MM.1S (cell line): ENCODE results near the gene TSPAN9.

Experiments used
- DNase-seq: peaks from one replicate; pipeline ENCODE4 v3.0.0-alpha.2; 2015
- H2AFZ ChIP-seq: fragments of 300-600 bp; sonication (generic); 2 replicates; pipeline ENCODE4 v1.6.0; 2016; ENCODE audit warnings: antibody characterized with exemption, low read length
- H3F3A ChIP-seq: fragments of 300-600 bp; sonication (generic); 2 replicates; pipeline ENCODE4 v1.6.1; 2016; ENCODE audit warnings: mild to moderate bottlenecking, antibody characterized with exemption, low read length, moderate library complexity, mixed read lengths; ENCODE audit not compliant: insufficient read depth
- H3K27ac ChIP-seq: fragments of 300-600 bp; sonication (generic); 2 replicates; pipeline ENCODE4 v1.5.1; 2016; ENCODE audit warnings: mild to moderate bottlenecking, low read length
- H3K27me3 ChIP-seq: fragments of 300-600 bp; sonication (generic); replicated peaks from 2 replicates; pipeline ENCODE4 v1.6.0; 2016; ENCODE audit warnings: low read length; ENCODE audit not compliant: insufficient read depth
- H3K36me3 ChIP-seq: fragments of 300-600 bp; sonication (generic); replicated peaks from 2 replicates; pipeline ENCODE4 v1.6.1; 2016; ENCODE audit warnings: mild to moderate bottlenecking, low read length, mixed read lengths; ENCODE audit not compliant: insufficient read depth
- H3K4me1 ChIP-seq: fragments of 300-600 bp; sonication (generic); 2 replicates; pipeline ENCODE4 v1.6.1; 2016; ENCODE audit warnings: low read length, mixed read lengths
- H3K4me2 ChIP-seq: fragments of 300-600 bp; sonication (generic); 2 replicates; pipeline ENCODE4 v1.6.0; 2016; ENCODE audit warnings: low read depth, low read length
- H3K4me3 ChIP-seq: fragments of 300-600 bp; sonication (generic); 2 replicates; pipeline ENCODE4 v1.5.1; 2016; ENCODE audit warnings: low read length, mixed read lengths
- H3K79me2 ChIP-seq: fragments of 300-600 bp; sonication (generic); 2 replicates; pipeline ENCODE4 v1.6.1; 2016; ENCODE audit warnings: mixed run types, low read length, mixed read lengths
- H3K9ac ChIP-seq: fragments of 300-600 bp; sonication (generic); 2 replicates; pipeline ENCODE4 v1.6.1; 2016; ENCODE audit warnings: low read length, mixed read lengths
- H3K9me2 ChIP-seq: fragments of 300-600 bp; sonication (generic); replicated peaks from 2 replicates; pipeline ENCODE4 v1.6.1; 2016; ENCODE audit warnings: mild to moderate bottlenecking, low read length, mixed read lengths; ENCODE audit not compliant: insufficient read depth
- H3K9me3 ChIP-seq: fragments of 300-600 bp; sonication (generic); replicated peaks from 2 replicates; pipeline ENCODE4 v1.6.1; 2016; ENCODE audit warnings: mild to moderate bottlenecking, low read length, mixed read lengths; ENCODE audit not compliant: insufficient read depth
- H4K20me1 ChIP-seq: fragments of 300-600 bp; sonication (generic); 2 replicates; pipeline ENCODE4 v1.6.1; 2016; ENCODE audit warnings: mild to moderate bottlenecking, low read length, moderate library complexity, mixed read lengths; ENCODE audit not compliant: insufficient read depth
- CTCF ChIP-seq: fragments of 300-600 bp; sonication (generic); IDR thresholded peaks from 2 replicates; pipeline ENCODE4 v1.5.1; 2016; ENCODE audit warnings: antibody characterized with exemption, low read length, mixed read lengths
- EZH2 ChIP-seq: fragments of 300-600 bp; sonication (generic); optimal IDR thresholded peaks from 2 replicates; pipeline ENCODE3; 2017; ENCODE audit warnings: low read depth, mild to moderate bottlenecking, antibody characterized with exemption, low read length, mixed read lengths
- EZH2phosphoT487 ChIP-seq: fragments of 300-600 bp; sonication (generic); IDR thresholded peaks from 2 replicates; pipeline ENCODE4 v1.6.1; 2018; ENCODE audit warnings: antibody characterized with exemption, low read length

The TSPAN9 gene

DNA sequence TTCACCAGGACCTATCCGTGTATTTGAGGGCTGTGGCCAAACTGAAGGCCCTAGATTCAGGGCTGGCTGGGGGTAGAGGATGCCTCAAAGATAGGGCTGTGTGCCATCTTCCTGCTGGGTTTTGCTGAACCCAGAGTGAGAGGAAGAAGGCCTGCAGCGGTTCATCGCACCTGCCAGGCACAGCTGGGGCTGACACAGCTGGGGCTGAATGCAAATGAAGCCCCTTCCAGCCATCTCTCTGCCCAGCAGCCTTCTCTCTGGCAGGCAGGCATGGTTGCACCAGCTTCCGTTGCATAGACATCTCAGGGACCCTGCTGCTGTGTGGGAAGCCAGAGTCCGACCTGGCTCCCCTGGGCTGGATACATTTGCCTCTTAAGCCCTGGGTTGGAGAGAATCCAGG is 152.4 kb downstream of the TSPAN9 start:
- Histone ChIP-seq H3K79me2 (no peaks in the 10 kb centered on the region), H2AFZ (no peak overlapping the region), H3K4me1 (no peaks in the 10 kb centered on the region), H3K9ac (no peak overlapping the region), H3F3A (no peaks in the 10 kb centered on the region), H3K27me3 (peaks cover 96% of the 10 kb centered on the region), H3K9me2 (no peaks in the 10 kb centered on the region), H3K4me3 (no peak overlapping the region), H3K36me3 (no peaks in the 10 kb centered on the region), H3K9me3 (no peaks in the 10 kb centered on the region), H4K20me1 (0 out of 2 replicates have a peak, but pooled peaks cover 6% of the 10 kb centered on the region), H3K4me2 (no peak overlapping the region), H3K27ac (no peak overlapping the region)
- TF ChIP-seq EZH2 (no peak), CTCF (no peak), EZH2phosphoT487 (no peak)
- DNase-seq = no peak

DNA sequence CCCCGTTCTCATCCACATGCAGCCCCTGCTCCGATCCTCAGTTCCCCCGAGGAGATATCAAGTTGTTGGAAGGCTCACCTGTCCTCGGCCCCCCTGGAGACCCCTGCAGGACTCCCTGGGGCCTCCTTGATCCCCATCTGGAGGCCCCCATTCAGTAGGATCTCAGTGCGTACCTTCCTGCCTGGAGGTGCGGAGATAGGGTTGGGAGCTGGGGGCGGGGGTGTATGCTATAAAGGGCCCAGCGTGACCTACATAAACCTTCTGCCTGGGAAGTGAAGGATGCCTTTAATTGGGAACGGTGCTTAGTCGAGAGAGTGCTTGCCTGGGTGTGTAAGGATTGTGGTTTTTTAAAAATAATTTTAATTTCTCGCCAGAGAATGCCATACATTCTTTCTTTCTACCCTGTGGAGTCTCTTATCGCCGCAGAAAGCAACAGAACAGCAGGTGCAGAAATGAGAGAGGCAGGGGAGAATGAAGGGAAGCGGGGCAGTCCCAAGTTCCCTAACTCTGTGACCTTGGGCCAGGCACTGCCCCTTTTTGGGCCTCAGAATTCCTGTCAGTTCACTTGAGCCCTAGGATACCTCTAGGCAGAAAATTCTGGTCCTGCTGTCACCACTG is 153.7 kb downstream of the TSPAN9 start:
- Histone ChIP-seq H3K4me1 (no peaks in the 10 kb centered on the region), H4K20me1 (0 out of 2 replicates have a peak, but pooled peaks cover 6% of the 10 kb centered on the region), H3K4me2 (no peak overlapping the region), H3K4me3 (no peak overlapping the region), H3K9me2 (no peaks in the 10 kb centered on the region), H3K79me2 (no peaks in the 10 kb centered on the region), H3F3A (no peaks in the 10 kb centered on the region), H3K9ac (no peak overlapping the region), H3K27me3 (peaks cover 91% of the 10 kb centered on the region), H3K9me3 (no peaks in the 10 kb centered on the region), H3K36me3 (no peaks in the 10 kb centered on the region), H3K27ac (no peak overlapping the region), H2AFZ (no peak overlapping the region)
- TF ChIP-seq EZH2 = no peak
- no peak for TF ChIP-seq EZH2phosphoT487
- no peak for TF ChIP-seq CTCF
- DNase-seq = no peak

DNA sequence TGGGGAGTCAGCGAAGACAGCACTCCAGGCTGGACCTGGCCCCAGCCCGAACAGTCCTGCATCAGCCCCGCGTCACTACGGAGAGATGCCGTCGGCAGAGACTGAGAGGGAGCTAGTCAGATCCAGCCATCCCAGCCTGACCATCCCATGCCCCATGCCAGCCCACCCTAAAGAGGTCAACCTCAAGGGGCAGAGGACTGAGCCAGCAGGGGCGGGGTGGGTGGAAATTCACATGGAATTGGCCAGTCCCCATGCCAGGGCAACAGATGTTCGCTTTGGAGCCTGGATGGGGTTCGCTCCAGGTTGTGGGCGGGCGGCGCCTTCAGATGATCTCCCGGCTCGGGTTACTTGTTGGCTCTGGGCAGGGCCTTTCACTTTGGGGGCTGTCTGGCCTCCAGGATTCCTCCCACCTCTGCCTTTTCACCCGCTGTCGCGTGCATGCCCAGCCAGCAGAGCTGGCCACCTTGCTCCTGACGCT is 154.3 kb downstream of the TSPAN9 start:
- 0 out of 2 replicates have a peak, but pooled peaks cover 6% of the 10 kb centered on the region for H4K20me1 ChIP-seq
- no peak overlapping the region for H3K4me3 ChIP-seq
- no peaks in the 10 kb centered on the region for H3K79me2 ChIP-seq
- peaks cover 92% of the 10 kb centered on the region for H3K27me3 ChIP-seq
- no peak overlapping the region for H3K4me2 ChIP-seq
- H3K9ac ChIP-seq = no peak overlapping the region
- no peaks in the 10 kb centered on the region for H3K9me3 ChIP-seq
- no peak overlapping the region for H3K27ac ChIP-seq
- no peak for TF ChIP-seq EZH2
- H3K9me2 ChIP-seq = no peaks in the 10 kb centered on the region
- no peaks in the 10 kb centered on the region for H3K4me1 ChIP-seq
- H3K36me3 ChIP-seq = no peaks in the 10 kb centered on the region
- no peaks in the 10 kb centered on the region for H3F3A ChIP-seq
- H2AFZ ChIP-seq = no peak overlapping the region
- no peak for DNase-seq

DNA sequence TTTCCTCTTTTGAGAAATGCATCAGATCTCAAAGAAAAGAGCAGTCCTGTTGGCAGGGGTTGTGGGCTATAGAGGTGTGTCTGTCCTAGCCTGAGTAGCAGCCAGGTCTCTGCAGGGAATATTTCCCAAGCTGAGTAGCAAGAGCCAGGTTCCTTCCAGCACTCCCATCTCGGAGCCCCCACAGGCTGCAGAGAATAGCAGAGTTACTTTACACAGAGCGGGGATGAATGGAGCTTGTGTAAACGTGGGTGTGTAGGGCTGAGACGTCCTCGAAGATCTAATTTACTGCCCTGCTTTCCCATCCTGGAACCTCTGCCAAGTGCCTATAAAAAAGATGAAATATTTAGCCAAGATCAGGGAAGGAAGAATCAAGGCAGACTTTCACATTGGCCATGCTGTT is 156.6 kb downstream of the TSPAN9 start:
- Histone ChIP-seq H3K9me2 (no peaks in the 10 kb centered on the region), H2AFZ (no peak overlapping the region), H3K27me3 (peaks cover 95% of the 10 kb centered on the region), H3K9ac (no peak overlapping the region), H3K27ac (no peak overlapping the region), H3K79me2 (no peaks in the 10 kb centered on the region), H3F3A (no peaks in the 10 kb centered on the region), H3K4me2 (no peak overlapping the region), H3K36me3 (no peaks in the 10 kb centered on the region), H3K4me1 (no peaks in the 10 kb centered on the region), H3K9me3 (no peaks in the 10 kb centered on the region), H3K4me3 (no peak overlapping the region), H4K20me1 (0 out of 2 replicates have a peak, but pooled peaks cover 6% of the 10 kb centered on the region)
- no peak for TF ChIP-seq EZH2
- no peak for TF ChIP-seq EZH2phosphoT487
- no peak for TF ChIP-seq CTCF
- DNase-seq = no peak
